Thymus (tissue), 11 donors: ENCODE results near the gene AGFG1. TPM values are rescaled to one million over a fixed set of nuclear protein-coding genes. Genes with fewer than 3 reads are reported as not detected.
A peak's percentile ranks its signal among the peaks of the same experiment; 100 is the strongest.

Experiments
- DNase-seq, 9 donors: peaks; one replicate each; pipeline ENCODE4 v3.0.0-alpha.2; 2013; ENCODE audit warnings: low spot score in 9 of 9, low read depth in 6 of 9, missing footprints in 1 of 9
- H3K27ac ChIP-seq, 2 donors: one replicate each; pipeline ENCODE4 v1.5.1; 2013; ENCODE audit warnings: control low read depth in 1 of 2, low read depth in 1 of 2, low read length in 1 of 2, mild to moderate bottlenecking in 1 of 2, moderate library complexity in 1 of 2
- H3K27me3 ChIP-seq, 2 donors: one replicate each; pipeline ENCODE4 v1.5.1; 2013; ENCODE audit warnings: low read length in 1 of 2; ENCODE audit not compliant: control insufficient read depth in 2 of 2, insufficient read depth in 1 of 2
- H3K36me3 ChIP-seq, 2 donors: one replicate each; pipeline ENCODE4 v1.5.1; 2013; ENCODE audit warnings: low read length in 1 of 2, mild to moderate bottlenecking in 1 of 2, moderate library complexity in 1 of 2; ENCODE audit not compliant: control insufficient read depth in 2 of 2, insufficient read depth in 2 of 2
- H3K4me1 ChIP-seq, 2 donors: one replicate each; pipeline ENCODE4 v1.5.1; 2013; ENCODE audit warnings: low read length in 2 of 2; ENCODE audit not compliant: control insufficient read depth in 2 of 2, insufficient read depth in 2 of 2
- H3K4me3 ChIP-seq, 2 donors: one replicate each; pipeline ENCODE4 v1.5.1; 2013; ENCODE audit warnings: low read length in 2 of 2, control low read depth in 1 of 2, mild to moderate bottlenecking in 1 of 2
- H3K9me3 ChIP-seq, 2 donors: one replicate each; pipeline ENCODE4 v1.5.1; 2013; ENCODE audit warnings: low read length in 1 of 2, mild to moderate bottlenecking in 1 of 2; ENCODE audit not compliant: control insufficient read depth in 2 of 2, insufficient read depth in 1 of 2
- WGBS: extraction: QIAGEN DNeasy Blood & Tissue Kit; methylation state at CpG from one replicate; pipeline ENCODE4 v1.1.7; 2013; 5-methylcytosine and 5-hydroxymethylcytosine counted together
- polyA plus RNA-seq: library from polyadenylated mRNA; stranded (reverse); fragments of 200-250 nt; gene quantifications from one replicate; pipeline ENCODE4 v1.2.3, GENCODE V29; 2013
- total RNA-seq: library from RNA; stranded (reverse); fragments of 120-200 nt; gene quantifications from one replicate; pipeline ENCODE4 v1.2.4, GENCODE V29; 2013
- donor health status: healthy.

AGFG1 gene
- total and polyA plus RNA-seq, 2 donors: 47.4 to 56.3 TPM

- WGBS: 98% methylated on average over 5 of the region's 5 CpGs
- no peak overlapping the region for H3K27ac ChIP-seq
Measured at GRCh38 chr2:227503433-227504406, 31.8 kb downstream of the AGFG1 start.

GRCh38 chr2:227504700-227505099 lies 32.7 kb downstream of the AGFG1 start:
- H3K27me3 ChIP-seq: no peaks in the 10 kb centered on the region
- no peak for DNase-seq
- H3K4me3 ChIP-seq: no peak overlapping the region
- peaks cover 0 to 11% of the 10 kb centered on the region in 2 donors for H3K4me1 ChIP-seq
- H3K36me3 ChIP-seq: peaks cover 0 to 2% of the 10 kb centered on the region in 2 donors
- 98% methylated on average over 3 of the region's 3 CpGs for WGBS
- no peak overlapping the region for H3K27ac ChIP-seq
- H3K9me3 ChIP-seq: no peaks in the 10 kb centered on the region

More at GRCh38 chr2:227503433-227504406, 31.8 kb downstream of the AGFG1 start:
- Histone ChIP-seq H3K36me3 (peaks cover 0 to 2% of the 10 kb centered on the region in 2 donors), H3K27me3 (no peaks in the 10 kb centered on the region), H3K9me3 (no peaks in the 10 kb centered on the region), H3K4me3 (no peak overlapping the region), H3K4me1 (peaks cover 0 to 11% of the 10 kb centered on the region in 2 donors)
- DNase-seq: no peak

DNA sequence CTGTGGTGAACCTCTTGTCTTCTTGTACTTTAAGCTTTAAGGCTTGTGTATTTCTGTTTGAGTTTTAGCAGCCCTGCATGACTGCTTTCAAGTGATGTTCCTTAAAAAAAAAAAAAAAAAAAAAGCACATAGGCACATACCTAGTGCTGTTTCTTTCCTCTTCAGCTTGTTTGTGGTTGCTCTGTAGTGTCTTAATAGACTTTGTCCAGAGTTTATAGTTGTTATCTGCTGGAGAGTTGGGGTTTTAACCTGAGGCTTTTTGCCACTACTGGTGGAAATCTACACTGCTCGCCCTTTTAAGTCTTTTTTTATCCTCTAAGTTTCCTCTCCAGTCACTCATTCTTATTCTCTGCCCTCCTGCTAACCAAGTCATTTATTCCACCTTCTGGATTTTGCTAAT lies 34.5 kb downstream of the AGFG1 start:
- H3K27me3 ChIP-seq: no peaks in the 10 kb centered on the region
- H3K4me3 ChIP-seq: no peak overlapping the region
- no peaks in the 10 kb centered on the region for H3K36me3 ChIP-seq
- no peak overlapping the region for H3K27ac ChIP-seq
- no peaks in the 10 kb centered on the region for H3K9me3 ChIP-seq
- peak in 2 of 9 donors; percentile 0 to 18 for DNase-seq
- peaks cover 0 to 11% of the 10 kb centered on the region in 2 donors for H3K4me1 ChIP-seq
- WGBS: 51% methylated on average over 1 of the region's 1 CpG

- WGBS: 91% methylated on average over 2 of the region's 2 CpGs
- Histone ChIP-seq H3K9me3 (no peaks in the 10 kb centered on the region), H3K27me3 (no peaks in the 10 kb centered on the region), H3K4me1 (peaks cover 0 to 11% of the 10 kb centered on the region in 2 donors), H3K4me3 (no peak overlapping the region), H3K27ac (no peak overlapping the region), H3K36me3 (no peaks in the 10 kb centered on the region)
- no peak for DNase-seq
Measured at GRCh38 chr2:227507963-227508362, 36.0 kb downstream of the AGFG1 start.

DNA sequence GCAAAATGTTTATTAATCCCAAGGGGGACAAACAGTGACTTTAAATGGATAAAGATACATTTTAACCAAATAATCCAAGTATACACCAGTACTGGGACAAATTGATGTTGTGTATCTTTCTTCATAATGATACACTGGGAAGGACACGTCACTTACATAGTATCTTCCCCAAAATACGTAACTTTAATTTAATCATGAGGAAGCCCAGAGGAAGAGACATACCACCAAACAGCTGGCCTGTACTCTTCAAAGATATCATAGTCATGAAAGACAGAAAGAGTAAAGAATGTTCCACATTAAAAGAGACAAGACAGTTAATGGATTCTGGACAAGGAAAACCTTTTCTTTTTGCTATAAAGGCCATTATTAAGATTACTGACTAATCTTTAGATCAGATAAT lies 37.1 kb downstream of the AGFG1 start:
- Histone ChIP-seq H3K27me3 (no peaks in the 10 kb centered on the region), H3K9me3 (no peaks in the 10 kb centered on the region), H3K27ac (no peak overlapping the region), H3K36me3 (no peaks in the 10 kb centered on the region), H3K4me3 (no peak overlapping the region), H3K4me1 (peaks cover 0 to 11% of the 10 kb centered on the region in 2 donors)
- no peak for DNase-seq
- 85% methylated on average over 2 of the region's 2 CpGs for WGBS

DNA sequence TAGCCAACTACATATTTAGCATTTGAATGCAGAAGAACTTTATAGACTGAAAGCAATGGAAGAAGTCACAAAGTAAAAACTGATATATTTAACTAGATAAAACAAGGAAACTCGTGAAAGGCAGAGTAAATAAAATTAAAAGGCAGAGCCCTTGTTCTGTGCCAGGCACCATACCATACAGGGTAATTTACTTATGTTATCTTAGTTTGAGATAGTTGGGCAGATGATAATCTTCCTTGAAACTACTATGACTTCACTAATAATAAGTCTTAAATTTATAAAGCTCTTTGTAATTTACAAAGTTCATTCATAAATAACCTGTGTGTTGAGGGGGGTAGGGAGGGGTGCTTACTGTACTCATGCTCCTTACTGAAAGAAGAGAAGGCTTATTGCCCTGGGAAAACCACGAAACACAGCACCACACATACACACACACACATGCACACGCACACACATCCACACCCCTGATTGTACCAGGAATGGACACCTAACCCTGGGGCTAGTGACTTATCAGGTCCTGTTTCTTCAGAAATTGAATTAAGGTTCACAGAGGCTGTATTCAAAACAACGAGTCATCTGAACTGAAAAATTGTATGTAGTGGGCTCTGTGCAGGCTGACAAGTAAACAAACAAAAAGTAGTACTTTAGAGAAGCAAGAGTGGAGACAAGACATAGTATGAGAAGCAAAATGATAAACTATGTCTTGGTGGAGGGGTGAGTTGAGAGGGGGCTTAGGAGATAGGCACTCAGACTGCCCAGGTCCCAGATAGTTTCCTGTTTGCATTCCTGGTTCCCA lies 38.1 kb downstream of the AGFG1 start:
- no peak overlapping the region for H3K27ac ChIP-seq
- H3K36me3 ChIP-seq: no peaks in the 10 kb centered on the region
- no peak for DNase-seq
- H3K4me1 ChIP-seq: peaks cover 0 to 11% of the 10 kb centered on the region in 2 donors
- 94% methylated on average over 4 of the region's 4 CpGs for WGBS
- H3K27me3 ChIP-seq: no peaks in the 10 kb centered on the region
- no peak overlapping the region for H3K4me3 ChIP-seq
- H3K9me3 ChIP-seq: no peaks in the 10 kb centered on the region

DNA sequence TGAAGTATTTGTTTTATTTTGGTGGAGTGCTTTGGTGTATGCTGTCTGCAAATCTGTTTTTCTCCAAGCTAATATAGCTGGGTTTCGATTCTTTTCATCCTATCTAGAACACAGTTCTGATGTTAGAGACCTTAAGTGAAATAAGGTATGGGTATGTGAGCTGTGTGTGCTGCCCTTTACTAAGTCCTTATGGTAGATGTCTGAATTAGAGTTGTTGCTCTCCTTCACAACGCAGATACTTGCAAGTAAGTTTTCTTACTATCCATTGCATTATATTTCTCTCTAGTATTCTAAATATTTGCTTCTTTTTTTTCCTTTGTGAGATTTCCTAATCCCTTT lies 38.6 kb downstream of the AGFG1 start:
- no peak overlapping the region for H3K4me3 ChIP-seq
- DNase-seq: no peak

GRCh38 chr2:227511239-227511930 lies 39.4 kb downstream of the AGFG1 start:
- Histone ChIP-seq H3K36me3 (no peaks in the 10 kb centered on the region), H3K4me1 (peaks cover 0 to 4% of the 10 kb centered on the region in 2 donors), H3K27me3 (no peaks in the 10 kb centered on the region), H3K4me3 (no peak overlapping the region), H3K9me3 (no peaks in the 10 kb centered on the region), H3K27ac (no peak overlapping the region)
- 98% methylated on average over 4 of the region's 4 CpGs for WGBS
- no peak for DNase-seq

More for the DNA sequence above, 38.6 kb downstream of the AGFG1 start:
- H3K4me1 ChIP-seq: peaks cover 0 to 11% of the 10 kb centered on the region in 2 donors
- no peaks in the 10 kb centered on the region for H3K27me3 ChIP-seq
- H3K9me3 ChIP-seq: no peaks in the 10 kb centered on the region
- WGBS: 98% methylated on average over 2 of the region's 2 CpGs
- no peak overlapping the region for H3K27ac ChIP-seq
- H3K36me3 ChIP-seq: no peaks in the 10 kb centered on the region
